GM18520 (cell line): ENCODE results near the gene IL18.
"Not testable (repeated sequence)": the region's sequence is repeated elsewhere in the genome, so short reads cannot be mapped to it uniquely, and the experiment has no call there.

ENCODE experiments used
- ATAC-seq: cut with Tn5 transposase; IDR thresholded peaks from one replicate; pipeline ENCODE4 v1.9.1; 2021; ENCODE audit not compliant: unreplicated experiment

Gene IL18

GRCh38 chr11:112163875-112164685, at the start of gene IL18:
Gene IL18 (minus strand): TSS chr11:112164094. CDS start chr11:112155053, 9,041 bp downstream.
- ATAC-seq, result no peak

GRCh38 chr11:112212710-112213109, 48.8 kb upstream of the IL18 start:
- no peak for ATAC-seq

DNA sequence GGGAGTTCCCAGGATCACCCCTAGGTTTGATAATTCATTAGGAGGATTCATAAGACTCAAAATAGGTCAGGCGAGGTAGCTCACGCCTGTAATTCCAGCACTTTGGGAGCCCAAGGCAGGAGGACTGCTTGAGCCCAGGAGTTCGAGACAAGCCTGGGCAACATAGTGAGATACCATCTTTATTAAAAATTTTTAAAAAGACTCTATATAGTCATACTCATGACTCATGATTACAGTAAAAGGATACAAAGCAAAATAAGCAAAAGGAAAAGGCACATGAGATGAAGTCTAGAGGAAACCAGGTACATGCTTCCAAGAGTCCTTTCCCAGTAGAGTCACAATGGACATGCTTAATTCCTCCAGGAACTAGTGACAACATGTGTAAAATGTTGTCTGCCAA, 48.4 kb upstream of the IL18 start:
- ATAC-seq, result no peak

DNA sequence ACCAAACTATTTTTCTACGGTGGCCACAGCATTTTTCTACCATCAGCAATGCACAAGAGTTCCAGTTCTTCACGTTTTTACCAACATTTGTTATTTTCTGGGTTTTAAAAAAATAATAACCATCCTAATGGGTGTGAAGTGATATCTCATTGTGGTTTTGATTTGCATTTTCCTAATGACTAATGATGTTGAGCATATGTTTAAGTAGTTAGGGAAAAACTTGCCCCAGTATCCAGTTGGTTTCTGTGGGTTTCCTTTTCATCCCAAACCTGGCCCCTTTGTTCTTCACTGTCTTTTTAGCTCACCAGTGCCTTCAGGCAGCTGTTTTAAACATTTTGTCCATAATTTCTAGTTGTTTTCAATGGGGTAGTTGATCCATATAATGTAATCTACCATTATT, 47.6 kb upstream of the IL18 start:
- ATAC-seq, result no peak

DNA sequence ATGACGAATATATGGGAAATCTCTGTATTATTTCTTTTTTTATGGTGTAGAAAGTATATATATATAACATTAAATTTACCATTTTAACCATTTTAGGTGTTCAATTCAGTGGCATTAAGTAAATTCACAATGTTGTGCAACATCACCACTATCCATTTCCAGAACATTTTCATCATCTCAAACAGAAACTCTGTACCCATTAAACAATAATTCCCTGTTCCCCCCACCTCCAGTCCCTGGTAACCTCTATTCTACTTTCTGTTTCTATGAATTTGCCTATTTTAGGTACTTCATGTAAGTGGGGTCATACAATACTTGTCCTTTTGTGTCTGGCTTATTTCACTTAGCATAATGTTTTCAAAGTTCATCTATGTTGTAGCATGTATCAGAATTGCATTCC, 47.0 kb upstream of the IL18 start:
- ATAC-seq, result no peak

GRCh38 chr11:112206071-112206470, 42.2 kb upstream of the IL18 start:
- ATAC-seq, result no peak

GRCh38 chr11:112200252-112200651, 36.4 kb upstream of the IL18 start:
- no peak for ATAC-seq

- ATAC-seq, result not testable (repeated sequence)
Observed at GRCh38 chr11:112199101-112199500, 35.2 kb upstream of the IL18 start.

- no peak for ATAC-seq
Observed at GRCh38 chr11:112196519-112197087, 32.7 kb upstream of the IL18 start.

- no peak for ATAC-seq
Observed at GRCh38 chr11:112195951-112196351, 32.1 kb upstream of the IL18 start.

DNA sequence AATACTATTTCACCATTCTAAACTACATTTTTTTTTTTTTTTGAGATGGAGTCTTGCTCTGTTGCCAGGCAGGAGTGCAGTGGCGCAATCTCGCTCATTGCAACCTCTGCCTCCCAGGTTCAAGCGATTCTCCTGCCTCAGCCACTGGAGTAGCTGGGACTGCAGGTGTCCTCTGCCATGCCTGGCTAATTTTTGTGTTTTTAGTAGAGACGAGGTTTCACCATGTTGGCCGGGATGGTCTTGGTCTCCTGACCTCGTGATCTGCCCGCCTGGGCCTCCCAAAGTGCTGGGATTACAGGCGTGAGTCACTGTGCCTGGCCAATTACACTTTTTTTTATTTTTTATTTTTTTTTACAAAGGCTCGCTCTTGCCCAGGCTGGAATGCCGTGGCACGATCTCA, 31.2 kb upstream of the IL18 start:
- not testable (repeated sequence) for ATAC-seq

GRCh38 chr11:112186304-112186703, 22.4 kb upstream of the IL18 start:
- ATAC-seq, result no peak

DNA sequence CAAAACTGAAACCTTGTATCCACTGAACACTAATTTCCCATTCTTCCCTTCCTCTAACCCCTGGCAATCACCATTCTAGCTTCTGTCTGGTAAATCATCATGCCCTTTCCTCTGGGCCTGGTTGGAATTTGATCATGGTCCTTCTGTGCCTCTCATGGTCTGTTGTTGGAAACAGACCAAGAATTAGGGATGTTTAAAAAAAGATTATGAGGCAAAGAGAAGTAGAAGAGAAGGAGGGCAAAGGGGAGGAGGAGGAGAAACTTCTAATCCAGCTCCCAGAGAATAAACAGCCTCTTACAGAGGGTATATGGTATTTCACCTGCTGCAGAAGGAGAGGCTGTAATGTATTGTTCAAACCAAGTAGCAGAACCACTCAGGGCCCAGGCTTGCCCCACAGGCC, 22.0 kb upstream of the IL18 start:
- no peak for ATAC-seq

DNA sequence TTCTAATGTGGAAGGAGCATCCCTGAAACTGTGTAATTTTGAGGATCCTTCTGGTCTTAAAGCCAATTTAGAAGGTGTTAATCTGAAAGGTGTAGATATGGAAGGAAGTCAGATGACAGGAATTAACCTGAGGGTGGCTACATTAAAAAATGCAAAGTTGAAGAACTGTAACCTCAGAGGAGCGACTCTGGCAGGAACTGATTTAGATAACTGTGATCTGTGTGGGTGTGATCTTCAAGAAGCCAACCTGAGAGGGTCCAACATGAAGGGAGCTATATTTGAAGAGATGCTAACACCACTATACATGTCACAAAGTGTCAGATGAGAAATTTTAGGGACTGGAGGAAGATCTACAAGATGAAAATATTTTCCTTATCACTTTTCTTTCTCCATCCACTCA, 19.0 kb upstream of the IL18 start:
- no peak for ATAC-seq

DNA sequence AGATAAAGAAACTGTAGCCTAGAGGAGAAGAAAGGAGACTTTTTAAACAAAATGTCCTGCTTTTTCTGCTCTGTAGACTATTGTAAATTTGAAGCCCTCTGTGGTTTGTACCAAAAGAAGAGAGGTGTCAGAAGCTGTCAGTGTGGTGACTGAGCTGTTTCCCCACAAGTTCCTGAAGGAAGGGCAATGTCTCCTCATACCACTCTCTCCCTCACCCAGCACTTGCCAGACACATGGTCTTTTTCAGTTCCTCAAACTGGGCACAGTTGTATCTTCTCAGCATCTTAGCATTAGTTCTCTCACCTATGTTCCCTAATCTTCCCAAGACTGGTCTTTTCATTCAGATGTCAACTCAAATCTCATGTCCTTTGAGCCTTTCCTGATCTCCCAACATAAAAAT, 15.7 kb upstream of the IL18 start:
- peak; percentile 81 for ATAC-seq

DNA sequence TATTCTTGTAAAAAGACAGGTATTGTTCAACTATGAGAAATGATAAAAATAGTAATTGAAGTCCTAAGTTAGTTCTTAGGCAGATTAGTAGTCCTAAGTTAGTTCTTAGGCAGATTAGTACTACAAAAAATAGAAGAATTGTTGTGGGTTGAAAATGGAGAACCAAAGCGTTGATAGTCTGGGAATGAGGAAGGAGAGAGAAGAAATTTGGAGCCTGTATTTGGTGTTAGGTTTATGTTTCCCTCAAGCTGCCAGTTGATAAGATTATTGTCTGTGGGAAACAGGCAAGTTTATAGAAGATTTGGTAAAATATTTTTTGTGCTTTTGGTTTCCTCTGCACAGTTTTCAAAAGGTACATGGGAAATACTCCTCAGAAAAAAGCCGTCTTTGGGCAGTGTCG, 15.0 kb upstream of the IL18 start:
- ATAC-seq, result no peak

DNA sequence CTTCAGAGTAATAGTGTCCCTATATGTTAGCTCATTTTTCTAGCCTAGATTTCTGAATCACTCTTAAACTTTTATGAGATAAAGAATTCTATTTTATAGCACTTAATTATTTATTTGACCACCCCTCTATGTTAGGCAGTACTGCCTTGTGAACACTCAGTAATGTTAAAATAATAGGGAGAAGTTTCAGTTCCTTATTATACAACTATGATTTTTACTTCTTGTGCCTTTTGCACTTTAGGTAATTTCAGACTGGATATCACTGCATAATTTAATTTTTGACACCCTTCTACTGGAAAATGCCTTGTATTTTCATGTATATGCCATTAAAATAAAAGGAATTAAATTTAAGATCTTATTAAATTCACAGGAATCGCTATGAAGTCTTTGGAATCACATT, 14.5 kb upstream of the IL18 start:
- no peak for ATAC-seq

DNA sequence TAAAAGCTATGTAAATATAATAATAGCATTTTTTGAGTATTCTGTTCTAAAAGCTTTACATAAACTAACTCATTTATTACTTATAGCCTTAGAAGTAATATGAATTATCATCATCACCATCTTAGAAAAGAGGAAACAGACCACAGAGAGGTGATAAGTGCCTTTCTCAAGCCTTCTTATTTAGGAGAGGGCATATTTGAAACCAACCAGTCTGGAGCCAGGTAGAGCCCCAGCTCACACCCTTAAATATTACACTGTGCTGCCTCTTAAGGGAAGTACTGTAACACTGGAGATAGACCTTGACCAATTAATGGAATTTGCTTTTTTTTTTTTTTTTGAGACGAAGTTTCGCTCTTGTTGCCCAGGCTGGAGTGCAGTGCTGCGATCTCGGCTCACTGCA, 13.7 kb upstream of the IL18 start:
- no peak for ATAC-seq

DNA sequence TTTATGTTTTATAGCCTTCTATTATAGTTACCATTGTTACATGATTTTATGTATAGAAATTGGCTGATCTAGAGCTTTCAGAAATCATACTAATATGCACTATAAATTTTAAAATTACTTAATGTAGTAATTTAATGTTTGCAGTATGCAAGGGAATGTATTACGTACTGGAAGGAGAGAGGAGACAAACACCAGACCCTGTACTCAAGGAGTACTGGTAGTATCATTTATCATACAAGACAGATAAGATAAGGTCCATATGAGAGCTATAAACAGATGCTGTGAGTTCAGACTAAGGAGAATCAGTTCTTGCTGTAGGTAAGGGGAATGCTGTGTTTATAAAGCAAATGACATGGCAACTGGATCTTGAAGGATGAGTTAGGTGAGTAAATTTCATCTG, 12.2 kb upstream of the IL18 start:
- no peak for ATAC-seq

DNA sequence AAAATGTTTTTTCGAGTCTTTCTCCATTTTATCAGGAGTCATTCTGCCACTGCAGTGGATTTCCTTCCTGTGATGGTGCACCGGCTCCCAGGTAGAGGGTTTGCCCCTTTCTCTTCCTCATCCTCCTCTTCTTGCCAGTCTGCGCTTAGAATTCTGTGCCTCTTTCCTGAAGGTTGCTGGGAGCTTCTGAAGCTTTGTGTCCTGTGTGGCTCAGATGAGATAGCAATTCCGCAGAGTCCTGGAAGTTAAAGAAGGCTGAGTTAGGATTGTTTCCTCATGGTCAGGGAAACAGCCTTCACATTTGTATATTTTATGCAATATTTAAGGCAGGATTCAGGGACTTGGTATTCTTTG, 11.7 kb upstream of the IL18 start:
- no peak for ATAC-seq

DNA sequence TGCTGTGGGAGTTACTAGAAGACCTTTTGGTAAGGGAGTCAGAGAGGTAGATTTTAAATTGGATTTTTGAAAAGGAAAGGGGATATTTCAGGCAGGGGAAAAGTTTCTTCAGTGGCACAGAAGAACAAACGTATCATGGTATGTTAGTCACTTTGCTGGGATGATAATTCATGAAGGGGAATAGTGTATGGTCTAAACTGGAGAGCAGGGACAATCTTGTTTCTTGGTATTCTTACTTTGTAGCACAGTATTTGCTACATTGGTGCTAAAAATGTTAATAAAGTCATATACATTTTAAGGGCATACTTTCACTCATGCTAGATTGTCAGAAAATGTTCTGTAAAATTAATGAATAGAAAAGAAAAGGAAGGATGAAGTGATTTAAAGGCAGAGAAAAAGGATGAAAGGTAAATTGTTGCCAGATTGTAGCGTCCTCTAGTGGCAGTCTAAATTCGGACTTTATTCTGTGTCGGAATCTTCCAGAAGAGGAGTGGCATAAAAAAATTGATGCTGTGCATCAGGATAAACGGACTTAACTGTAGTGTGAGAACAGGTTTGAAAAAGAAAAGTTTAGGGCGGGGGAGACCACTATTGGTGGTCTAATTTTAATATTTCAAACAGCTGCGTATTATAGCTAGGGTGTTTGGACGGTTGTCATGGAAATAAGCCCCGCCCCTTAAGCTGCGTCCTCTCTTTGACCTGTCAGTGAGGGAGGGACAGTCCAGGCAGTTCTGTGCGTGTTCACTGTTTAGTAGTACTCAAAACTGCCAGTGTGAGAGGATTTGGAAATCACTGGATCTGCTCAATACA, 11.1 kb upstream of the IL18 start, which contains the start of gene BCO2:
Gene BCO2, plus strand, starts transcription at position 724 of the 810 bp plus-strand sequence. CDS start 90 bp downstream, outside the sequence.
- ATAC-seq, result no peak

DNA sequence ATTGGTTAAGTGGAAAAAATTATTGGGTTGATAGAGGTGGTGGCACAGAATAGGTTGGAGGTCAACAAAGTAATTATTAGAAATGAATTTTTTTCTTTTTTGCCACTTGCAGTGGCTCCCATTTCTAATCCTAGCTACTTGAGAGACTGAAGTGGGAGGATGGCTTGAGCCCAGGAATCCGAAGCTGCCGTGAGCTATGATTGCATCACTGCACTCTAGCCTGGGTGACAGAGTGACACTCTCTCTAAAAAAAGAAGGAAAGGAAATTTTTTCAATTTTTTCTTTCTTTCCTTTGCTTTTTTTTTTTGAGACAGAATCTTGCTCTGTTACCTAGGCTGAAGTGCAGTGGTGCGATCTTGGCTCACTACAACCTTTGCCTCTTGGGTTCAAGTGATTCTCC, 9.3 kb upstream of the IL18 start:
- no peak for ATAC-seq
